HFF-Myc (cell line): Measurements from ENCODE around the gene SUSD3.

Source experiments
- DNase-seq: peaks from one replicate; pipeline ENCODE4 v3.0.0-alpha.2; 2011; ENCODE audit warnings: low read depth; ENCODE audit errors: extremely low read depth
- H3K4me3 ChIP-seq: replicated peaks from 2 replicates; pipeline ENCODE4 v1.5.1; 2011; ENCODE audit warnings: low read depth, mild to moderate bottlenecking, control low read depth, low read length
- TF ChIP-seq, protein P1 (sequence below): IDR thresholded peaks from 2 replicates; pipeline ENCODE4 v1.5.1; 2012; ENCODE audit warnings: mild to moderate bottlenecking, low read depth, low read length, control low read depth; ENCODE audit errors: missing control alignments

SUSD3 gene

DNA sequence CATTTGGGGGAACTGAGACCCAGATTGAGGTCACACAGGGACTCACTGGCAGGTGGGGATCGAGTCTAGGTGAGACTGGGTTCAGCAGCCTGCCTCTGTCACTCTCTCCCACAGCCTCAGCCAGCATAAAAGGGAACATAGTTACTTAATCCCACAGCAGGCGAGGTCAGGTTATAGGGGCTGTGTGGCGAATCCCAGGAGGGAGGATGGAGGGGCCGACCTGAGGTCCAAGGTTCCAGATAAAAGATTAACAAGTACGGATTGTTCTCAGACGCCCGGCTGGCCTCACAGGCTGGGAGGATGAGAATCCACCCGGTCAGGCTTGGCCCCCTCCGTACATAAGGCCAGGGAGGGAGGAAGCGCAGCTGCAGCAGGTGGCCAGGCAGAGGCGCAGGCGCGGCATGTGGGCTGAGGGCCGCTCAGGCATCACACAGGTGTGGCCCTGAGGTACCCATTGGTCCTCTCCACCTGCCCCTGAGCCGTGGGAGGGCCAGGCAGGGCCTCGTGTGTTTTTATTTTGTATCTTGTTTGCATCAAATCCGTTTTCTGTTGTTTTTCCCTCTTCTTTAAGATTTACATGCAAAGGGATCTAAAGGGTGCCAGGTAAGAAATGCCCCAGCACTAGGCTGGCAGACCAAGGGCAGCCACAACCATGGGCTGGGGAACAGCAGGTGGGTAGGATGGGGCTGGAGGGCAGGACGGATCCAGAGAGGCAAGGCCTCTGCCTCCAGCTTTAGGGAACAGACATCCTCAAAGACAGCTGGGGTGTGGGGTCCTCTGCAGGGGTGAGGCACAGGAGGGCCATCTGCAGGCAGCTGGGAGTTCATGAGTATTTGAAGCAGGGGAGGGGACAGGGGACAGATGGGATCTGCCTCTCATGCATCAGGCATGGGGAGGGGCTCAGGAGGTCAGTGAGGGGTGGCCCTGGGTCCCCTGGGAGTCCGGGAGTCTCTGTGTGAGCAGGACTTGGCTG, 3.6 kb downstream of the SUSD3 start:
- no peak for DNase-seq
- TF ChIP-seq, protein P1, sequence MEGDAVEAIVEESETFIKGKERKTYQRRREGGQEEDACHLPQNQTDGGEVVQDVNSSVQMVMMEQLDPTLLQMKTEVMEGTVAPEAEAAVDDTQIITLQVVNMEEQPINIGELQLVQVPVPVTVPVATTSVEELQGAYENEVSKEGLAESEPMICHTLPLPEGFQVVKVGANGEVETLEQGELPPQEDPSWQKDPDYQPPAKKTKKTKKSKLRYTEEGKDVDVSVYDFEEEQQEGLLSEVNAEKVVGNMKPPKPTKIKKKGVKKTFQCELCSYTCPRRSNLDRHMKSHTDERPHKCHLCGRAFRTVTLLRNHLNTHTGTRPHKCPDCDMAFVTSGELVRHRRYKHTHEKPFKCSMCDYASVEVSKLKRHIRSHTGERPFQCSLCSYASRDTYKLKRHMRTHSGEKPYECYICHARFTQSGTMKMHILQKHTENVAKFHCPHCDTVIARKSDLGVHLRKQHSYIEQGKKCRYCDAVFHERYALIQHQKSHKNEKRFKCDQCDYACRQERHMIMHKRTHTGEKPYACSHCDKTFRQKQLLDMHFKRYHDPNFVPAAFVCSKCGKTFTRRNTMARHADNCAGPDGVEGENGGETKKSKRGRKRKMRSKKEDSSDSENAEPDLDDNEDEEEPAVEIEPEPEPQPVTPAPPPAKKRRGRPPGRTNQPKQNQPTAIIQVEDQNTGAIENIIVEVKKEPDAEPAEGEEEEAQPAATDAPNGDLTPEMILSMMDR = no peak
- no peak overlapping the region for H3K4me3 ChIP-seq

DNA sequence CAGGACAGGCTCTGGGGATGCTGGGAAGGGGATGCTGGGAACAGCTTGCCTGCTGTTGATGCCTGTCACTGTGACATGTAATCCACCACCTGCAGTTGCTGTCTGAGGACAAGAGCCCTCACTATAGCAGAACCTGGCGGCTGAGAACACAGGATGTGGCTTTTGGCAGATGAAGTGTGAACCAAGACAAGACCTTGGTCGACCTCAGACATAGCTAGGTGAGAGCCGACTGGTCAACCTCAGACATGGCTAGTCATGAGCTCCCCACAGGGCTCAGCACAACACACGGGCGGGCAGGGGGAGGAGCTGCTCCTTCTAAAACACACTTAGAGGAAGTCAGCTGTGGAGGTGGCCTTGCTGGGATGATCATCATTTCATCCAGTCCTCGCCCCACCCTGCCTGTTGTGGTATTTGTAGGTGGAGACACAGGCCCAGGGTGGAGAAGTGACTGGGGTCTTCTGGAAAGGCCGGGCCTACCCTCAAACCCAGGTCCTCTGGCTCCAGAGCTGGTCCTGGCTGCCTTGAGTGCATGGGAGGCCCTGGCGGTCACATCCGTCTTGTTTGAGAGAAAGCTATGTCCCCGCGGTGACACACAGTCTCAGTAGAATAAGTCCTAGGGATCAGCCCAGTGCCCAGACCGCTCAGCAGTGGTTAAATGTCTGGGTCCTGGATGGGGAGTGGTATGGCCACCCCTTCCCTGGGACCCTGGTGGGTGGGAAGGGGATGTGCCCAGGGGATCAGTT, 6.1 kb downstream of the SUSD3 start:
- TF ChIP-seq, protein P1 = no peak
- DNase-seq = no peak
- no peak overlapping the region for H3K4me3 ChIP-seq

DNA sequence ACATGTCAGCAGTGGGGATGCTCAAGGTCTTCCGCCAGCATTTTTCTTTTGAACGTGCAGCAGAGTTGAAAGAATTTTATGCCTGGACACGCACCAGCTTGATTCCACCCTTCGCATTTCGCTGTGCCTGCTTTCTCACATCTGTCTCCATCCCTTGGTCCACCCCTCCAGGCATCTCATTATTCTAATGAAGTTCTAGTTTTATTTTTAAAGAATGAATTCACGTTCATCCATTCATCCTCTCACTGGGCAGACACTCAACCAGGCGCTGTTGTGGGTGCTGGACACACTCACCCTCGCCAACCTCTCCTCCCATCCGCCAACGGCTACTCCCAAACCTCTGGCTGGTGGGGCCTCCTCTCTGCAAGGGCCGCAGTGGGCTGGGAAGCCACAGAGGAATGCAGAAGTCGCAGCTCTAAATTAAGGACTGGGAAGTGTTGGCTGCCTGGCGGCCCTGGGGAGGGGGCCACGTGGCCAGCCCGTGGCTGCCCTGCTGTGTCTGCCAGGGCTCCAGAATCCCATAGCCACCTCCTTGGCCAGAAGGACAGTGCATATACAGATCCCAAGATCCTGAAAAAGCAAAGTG, 6.7 kb downstream of the SUSD3 start:
- no peak overlapping the region for H3K4me3 ChIP-seq
- TF ChIP-seq, protein P1 = no peak
- DNase-seq = no peak

DNA sequence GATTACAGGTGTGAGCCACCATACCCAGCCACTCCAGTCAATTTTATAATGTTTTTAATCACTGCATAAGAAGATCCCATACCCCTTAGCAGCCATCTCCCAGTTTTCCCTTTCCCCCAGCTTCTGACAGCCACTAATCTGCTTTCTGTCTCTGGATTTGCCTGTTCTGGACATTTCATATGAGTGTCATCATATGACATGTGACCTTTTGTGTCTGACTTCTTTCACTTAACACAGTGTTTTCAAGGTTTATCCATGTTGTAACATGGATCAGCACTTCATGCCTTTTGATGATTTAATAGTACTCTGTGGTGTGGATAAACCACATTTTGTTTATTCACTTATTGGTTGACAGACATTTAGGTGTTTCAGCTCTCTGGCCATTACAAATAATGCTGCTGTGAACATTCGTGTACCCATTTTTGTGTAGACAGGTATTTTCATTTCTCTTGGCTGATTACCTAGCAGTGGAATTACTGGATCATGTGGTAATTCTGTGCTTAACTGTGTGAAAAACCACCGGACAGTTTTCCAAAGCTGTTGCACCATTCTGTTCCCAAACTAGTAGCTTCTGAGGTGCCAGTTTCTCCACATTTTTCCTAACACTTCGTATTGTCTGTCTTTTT, 8.6 kb downstream of the SUSD3 start:
- TF ChIP-seq, protein P1 = no peak
- H3K4me3 ChIP-seq = no peak overlapping the region
- DNase-seq = no peak

DNA sequence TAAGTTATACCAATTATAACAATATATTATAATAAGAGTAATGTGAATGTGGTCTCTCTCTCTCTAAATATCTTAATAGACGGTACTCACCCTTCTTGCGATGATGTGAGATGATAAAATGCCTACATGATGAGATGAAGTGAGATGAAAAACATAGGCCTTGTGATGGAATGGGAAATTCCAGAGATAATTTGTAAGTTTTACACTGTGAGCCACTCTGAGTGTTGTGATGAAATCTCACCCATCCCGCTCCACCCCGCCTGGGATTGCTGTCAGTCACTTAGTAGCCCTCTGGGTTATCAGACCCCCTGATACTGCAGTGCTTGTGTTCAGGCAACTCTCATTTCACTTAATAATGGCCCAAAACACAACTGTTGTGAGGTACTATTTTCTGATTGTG, 10.5 kb downstream of the SUSD3 start:
- no peak overlapping the region for H3K4me3 ChIP-seq
- TF ChIP-seq, protein P1 = no peak
- DNase-seq = no peak

DNA sequence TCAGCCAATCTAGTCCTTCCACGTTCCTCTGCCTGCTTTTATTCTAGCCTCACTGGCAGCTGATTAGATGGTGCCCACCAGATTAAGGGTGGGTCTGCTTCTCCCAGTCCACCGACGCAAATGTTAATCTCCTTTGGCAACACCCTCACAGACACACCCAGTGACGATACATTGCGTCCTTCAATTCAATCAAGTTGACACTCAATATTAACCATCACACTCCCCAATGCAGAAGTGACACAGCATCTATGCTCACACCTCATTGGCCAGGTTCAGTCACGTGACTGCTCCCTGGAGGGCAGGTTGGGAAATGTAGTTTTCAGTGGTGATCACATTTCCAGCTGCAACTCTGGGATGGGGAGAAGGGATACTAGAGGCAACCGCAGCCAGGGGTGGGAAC, 13.0 kb downstream of the SUSD3 start:
- no peak for DNase-seq
- TF ChIP-seq, protein P1 = no peak
- H3K4me3 ChIP-seq = no peak overlapping the region
